Heart left ventricle (tissue), 13 donors: ENCODE data around the gene OPCML.

ENCODE experiments used
- CTCF ChIP-seq, 12 donors: fragments of 200-600 bp; sonication (generic) in 4 of 12; IDR thresholded peaks; one replicate each; pipeline versions ENCODE4 v1.5.0 to v1.8.0; 2018 to 2022; ENCODE audit warnings: antibody characterized with exemption in 12 of 12, mild to moderate bottlenecking in 5 of 12
- POLR2A ChIP-seq, 2 donors: fragments of 450-650 bp; IDR thresholded peaks; one replicate each; pipeline ENCODE4 v1.6.1; 2017; ENCODE audit warnings: antibody characterized with exemption in 2 of 2, mild to moderate bottlenecking in 2 of 2, moderate library complexity in 2 of 2
- donor health status: ischemic (EF 13 %, LVEDD 7.1; RV severe dilation, severe dysfunction).
- donor health status: DM: no; HTN: yes; CAD: no.
- donor health status: DM: no; HTN: no; CAD: no.
- donor health status: ischemic (EF 25% LVEDD 6.9; RV normal size, moderate dysfunction).
- donor health status: ischemic (EF 25% LVEDD 5.7; RV mildly dilated, moderate dysfunction).
- donor health status: ischemic (EF 35%, LVEDD 5.7; RV mildly dilated, moderate dysfunction).
- donor health status: nonischemic (EF 11% LVEDD 7.7; RV severe dilation, severe dysfunction).
- donor health status: DM: yes; HTN: yes; CAD: no.
- donor health status: PGD.
- donor health status: ischemic (EF 29% LVEDD 5.4; RV normal size, mild dysfunction).
- donor health status: nonischemic (EF 23%, LVEDD 6.1; RV moderate dilation, normal function).

GRCh38 chr11:133425992-133426391, 106.3 kb downstream of the OPCML start:
- no peak for TF ChIP-seq POLR2A (IDR thresholded peaks at IDR 0.05)
- no peak for TF ChIP-seq CTCF (IDR thresholded peaks at IDR 0.05)
